Glutamatergic neuron (in vitro differentiated cells): ENCODE data around the gene DSCAML1. TPM values are rescaled to one million over a fixed set of nuclear protein-coding genes. Genes with fewer than 3 reads are reported as not detected.

Source experiments
- total RNA-seq: library from RNA; stranded (reverse); fragmentation: NEBNext Ultra II Directional; extraction: Animal tissue kit (Norgen Biotek cat#: 25700); gene quantifications from one replicate; pipeline ENCODE4 v1.2.1, GENCODE V29; 2021; ENCODE audit not compliant: unreplicated experiment

Gene DSCAML1
- total RNA-seq, 1 donor from 2014 or later, result 0.07 TPM

Other genes starting within 250 kb of the DSCAML1 start
- 0.44 TPM for gene FXYD2, start 27.5 kb upstream of the DSCAML1 start, total RNA-seq
- 57.1 TPM for gene FXYD6, start 79.4 kb upstream of the DSCAML1 start, total RNA-seq
- gene TMPRSS13, start 132.2 kb upstream of the DSCAML1 start, total RNA-seq, result 0.32 TPM
- 5.8 TPM for gene IL10RA, start 189.2 kb upstream of the DSCAML1 start, total RNA-seq